ENCODE data around the gene GALNTL6. TPM values are rescaled to one million over a fixed set of nuclear protein-coding genes. Genes with fewer than 3 reads are reported as not detected.

The GALNTL6 gene
- total RNA-seq, 3 donors from 2014 or later: not detected

- no peak for DNase-seq
- no peaks in the 10 kb centered on the region for H3K27me3 Mint-ChIP-seq (ENCODE audit: low read depth)
- no peak for ATAC-seq
- no peak overlapping the region for H3K4me3 Mint-ChIP-seq
- peaks cover 6% of the 10 kb centered on the region for H3K9me3 Mint-ChIP-seq
- no peaks in the 10 kb centered on the region for H3K4me1 Mint-ChIP-seq (ENCODE audit: low read depth)
- H3K36me3 Mint-ChIP-seq (ENCODE audit: insufficient read depth): no peaks in the 10 kb centered on the region
Observed at GRCh38 chr4:171846893-171847292, 33.7 kb downstream of the GALNTL6 start.

GRCh38 chr4:171847751-171848150 lies 34.5 kb downstream of the GALNTL6 start:
- H3K9me3 Mint-ChIP-seq: peaks cover 6% of the 10 kb centered on the region
- DNase-seq (no peak), ATAC-seq (no peak)
- no peaks in the 10 kb centered on the region for H3K4me1 Mint-ChIP-seq (ENCODE audit: low read depth)
- no peaks in the 10 kb centered on the region for H3K27me3 Mint-ChIP-seq (ENCODE audit: low read depth)
- H3K36me3 Mint-ChIP-seq (ENCODE audit: insufficient read depth): no peaks in the 10 kb centered on the region
- no peak overlapping the region for H3K4me3 Mint-ChIP-seq

GRCh38 chr4:171849686-171850222 lies 36.5 kb downstream of the GALNTL6 start:
- Mint-ChIP-seq H3K27me3 (ENCODE audit: low read depth) (no peaks in the 10 kb centered on the region), H3K4me3 (no peak overlapping the region), H3K9me3 (peaks cover 3% of the 10 kb centered on the region), H3K36me3 (ENCODE audit: insufficient read depth) (no peaks in the 10 kb centered on the region), H3K4me1 (ENCODE audit: low read depth) (no peaks in the 10 kb centered on the region)
- DNase-seq: no peak
- no peak for ATAC-seq

GRCh38 chr4:171851295-171851694 lies 38.1 kb downstream of the GALNTL6 start:
- Mint-ChIP-seq H3K27me3 (ENCODE audit: low read depth) (no peaks in the 10 kb centered on the region), H3K36me3 (ENCODE audit: insufficient read depth) (no peaks in the 10 kb centered on the region), H3K4me1 (ENCODE audit: low read depth) (no peaks in the 10 kb centered on the region), H3K9me3 (peaks cover 3% of the 10 kb centered on the region), H3K4me3 (no peak overlapping the region)
- ATAC-seq (no peak), DNase-seq (no peak)

GRCh38 chr4:171857302-171858012 lies 44.3 kb downstream of the GALNTL6 start:
- H3K4me1 Mint-ChIP-seq (ENCODE audit: low read depth): no peaks in the 10 kb centered on the region
- H3K36me3 Mint-ChIP-seq (ENCODE audit: insufficient read depth): no peaks in the 10 kb centered on the region
- ATAC-seq (no peak), DNase-seq (no peak)
- no peaks in the 10 kb centered on the region for H3K27me3 Mint-ChIP-seq (ENCODE audit: low read depth)
- no peak overlapping the region for H3K4me3 Mint-ChIP-seq
- H3K9me3 Mint-ChIP-seq: peaks cover 3% of the 10 kb centered on the region

GRCh38 chr4:171875291-171875690 lies 62.1 kb downstream of the GALNTL6 start:
- H3K36me3 Mint-ChIP-seq (ENCODE audit: insufficient read depth): no peaks in the 10 kb centered on the region
- ATAC-seq (no peak), DNase-seq (no peak)
- H3K4me3 Mint-ChIP-seq: no peak overlapping the region
- peaks cover 3% of the 10 kb centered on the region for H3K9me3 Mint-ChIP-seq
- no peaks in the 10 kb centered on the region for H3K27me3 Mint-ChIP-seq (ENCODE audit: low read depth)
- H3K4me1 Mint-ChIP-seq (ENCODE audit: low read depth): no peaks in the 10 kb centered on the region

- H3K4me3 Mint-ChIP-seq: no peak overlapping the region
- DNase-seq (no peak), ATAC-seq (no peak)
- no peaks in the 10 kb centered on the region for H3K27me3 Mint-ChIP-seq (ENCODE audit: low read depth)
- H3K9me3 Mint-ChIP-seq: peaks cover 3% of the 10 kb centered on the region
- no peaks in the 10 kb centered on the region for H3K4me1 Mint-ChIP-seq (ENCODE audit: low read depth)
- H3K36me3 Mint-ChIP-seq (ENCODE audit: insufficient read depth): no peaks in the 10 kb centered on the region
Observed at GRCh38 chr4:171876636-171877035, 63.4 kb downstream of the GALNTL6 start.

- Mint-ChIP-seq H3K36me3 (ENCODE audit: insufficient read depth) (no peaks in the 10 kb centered on the region), H3K27me3 (ENCODE audit: low read depth) (no peaks in the 10 kb centered on the region), H3K4me1 (ENCODE audit: low read depth) (no peaks in the 10 kb centered on the region), H3K9me3 (peaks cover 9% of the 10 kb centered on the region), H3K4me3 (no peak overlapping the region)
- DNase-seq: no peak
- no peak for ATAC-seq
Observed at GRCh38 chr4:171880136-171880535, 66.9 kb downstream of the GALNTL6 start.

- H3K4me1 Mint-ChIP-seq (ENCODE audit: low read depth): no peaks in the 10 kb centered on the region
- H3K4me3 Mint-ChIP-seq: no peak overlapping the region
Observed at GRCh38 chr4:171889681-171890080, 76.5 kb downstream of the GALNTL6 start.

GRCh38 chr4:171891038-171891437 lies 77.8 kb downstream of the GALNTL6 start:
- no peak for ATAC-seq
- H3K27me3 Mint-ChIP-seq (ENCODE audit: low read depth): no peaks in the 10 kb centered on the region

More at GRCh38 chr4:171889681-171890080, 76.5 kb downstream of the GALNTL6 start:
- Mint-ChIP-seq H3K9me3 (peaks cover 11% of the 10 kb centered on the region), H3K36me3 (ENCODE audit: insufficient read depth) (no peaks in the 10 kb centered on the region), H3K27me3 (ENCODE audit: low read depth) (no peaks in the 10 kb centered on the region)
- ATAC-seq (no peak), DNase-seq (no peak)

GRCh38 chr4:171896426-171896825 lies 83.2 kb downstream of the GALNTL6 start:
- H3K4me3 Mint-ChIP-seq: no peak overlapping the region
- no peaks in the 10 kb centered on the region for H3K27me3 Mint-ChIP-seq (ENCODE audit: low read depth)
- DNase-seq (no peak), ATAC-seq (no peak)
- H3K9me3 Mint-ChIP-seq: peaks cover 9% of the 10 kb centered on the region
- no peaks in the 10 kb centered on the region for H3K4me1 Mint-ChIP-seq (ENCODE audit: low read depth)
- no peaks in the 10 kb centered on the region for H3K36me3 Mint-ChIP-seq (ENCODE audit: insufficient read depth)

More at GRCh38 chr4:171891038-171891437, 77.8 kb downstream of the GALNTL6 start:
- Mint-ChIP-seq H3K4me3 (no peak overlapping the region), H3K4me1 (ENCODE audit: low read depth) (no peaks in the 10 kb centered on the region), H3K36me3 (ENCODE audit: insufficient read depth) (no peaks in the 10 kb centered on the region), H3K9me3 (peaks cover 11% of the 10 kb centered on the region)
- no peak for DNase-seq

GRCh38 chr4:171919314-171919713 lies 106.1 kb downstream of the GALNTL6 start:
- Mint-ChIP-seq H3K4me1 (ENCODE audit: low read depth) (no peaks in the 10 kb centered on the region), H3K27me3 (ENCODE audit: low read depth) (no peaks in the 10 kb centered on the region), H3K4me3 (no peak overlapping the region), H3K9me3 (peaks cover 7% of the 10 kb centered on the region), H3K36me3 (ENCODE audit: insufficient read depth) (no peaks in the 10 kb centered on the region)
- no peak for DNase-seq
- no peak for ATAC-seq

GRCh38 chr4:171920901-171921300 lies 107.7 kb downstream of the GALNTL6 start:
- no peaks in the 10 kb centered on the region for H3K36me3 Mint-ChIP-seq (ENCODE audit: insufficient read depth)

GRCh38 chr4:171924746-171925376 lies 111.7 kb downstream of the GALNTL6 start:
- H3K36me3 Mint-ChIP-seq (ENCODE audit: insufficient read depth): no peaks in the 10 kb centered on the region
- H3K27me3 Mint-ChIP-seq (ENCODE audit: low read depth): no peaks in the 10 kb centered on the region
- no peak for DNase-seq

More at GRCh38 chr4:171920901-171921300, 107.7 kb downstream of the GALNTL6 start:
- no peak for DNase-seq
- no peak for ATAC-seq
- Mint-ChIP-seq H3K4me3 (no peak overlapping the region), H3K27me3 (ENCODE audit: low read depth) (no peaks in the 10 kb centered on the region), H3K9me3 (peaks cover 7% of the 10 kb centered on the region), H3K4me1 (ENCODE audit: low read depth) (no peaks in the 10 kb centered on the region)

GRCh38 chr4:171928336-171928735 lies 115.1 kb downstream of the GALNTL6 start:
- ATAC-seq (no peak), DNase-seq (no peak)
- H3K36me3 Mint-ChIP-seq (ENCODE audit: insufficient read depth): no peaks in the 10 kb centered on the region
- H3K27me3 Mint-ChIP-seq (ENCODE audit: low read depth): no peaks in the 10 kb centered on the region
- H3K4me3 Mint-ChIP-seq: no peak overlapping the region
- H3K9me3 Mint-ChIP-seq: peaks cover 5% of the 10 kb centered on the region
- H3K4me1 Mint-ChIP-seq (ENCODE audit: low read depth): no peaks in the 10 kb centered on the region

More at GRCh38 chr4:171924746-171925376, 111.7 kb downstream of the GALNTL6 start:
- peaks cover 2% of the 10 kb centered on the region for H3K9me3 Mint-ChIP-seq
- no peak for ATAC-seq
- no peaks in the 10 kb centered on the region for H3K4me1 Mint-ChIP-seq (ENCODE audit: low read depth)
- no peak overlapping the region for H3K4me3 Mint-ChIP-seq

All from activated T-cell treated with anti-CD3 and anti-CD28 coated beads, Interleukin-2, amount 50 U/mL, for 4 hours (primary cell).